GM23338 (cell line): ENCODE results near the gene FREY1. TPM values are rescaled to one million over a fixed set of nuclear protein-coding genes. Genes with fewer than 3 reads are reported as not detected.

Source experiments
- ATAC-seq: fragments of 200-7000 bp; cut with Tn5 transposase; 3 replicates; pipeline ENCODE4 v1.9.1; 2020
- DNase-seq: peaks from one replicate; pipeline ENCODE4 v3.0.0-alpha.2; 2015; ENCODE audit warnings: low spot score
- H2AFZ ChIP-seq: fragments of 200-600 bp; sonication (generic); 2 replicates; pipeline ENCODE4 v1.8.0; 2016; ENCODE audit warnings: antibody characterized with exemption, mild to moderate bottlenecking, moderate library complexity
- H3F3A ChIP-seq: fragments of 200-600 bp; sonication (generic); replicated peaks from 2 replicates; pipeline ENCODE4 v1.8.0; 2017; ENCODE audit warnings: antibody characterized with exemption, mixed run types, low read depth
- H3K27ac ChIP-seq: fragments of 200-600 bp; sonication (generic); 2 replicates; pipeline ENCODE4 v1.6.1; 2016; ENCODE audit warnings: low read depth
- H3K27me3 ChIP-seq: fragments of 200-600 bp; sonication (generic); 2 replicates; pipeline ENCODE4 v1.8.0; 2016; ENCODE audit warnings: mild to moderate bottlenecking, mixed run types, moderate library complexity; ENCODE audit not compliant: insufficient read depth
- H3K36me3 ChIP-seq: fragments of 200-600 bp; sonication (generic); 2 replicates; pipeline ENCODE4 v1.8.0; 2016; ENCODE audit warnings: mild to moderate bottlenecking; ENCODE audit not compliant: insufficient read depth
- H3K4me1 ChIP-seq: fragments of 200-600 bp; sonication (generic); 2 replicates; pipeline ENCODE4 v1.8.0; 2016; ENCODE audit warnings: mild to moderate bottlenecking, moderate library complexity; ENCODE audit not compliant: insufficient read depth
- H3K4me2 ChIP-seq: fragments of 200-600 bp; sonication (generic); 2 replicates; pipeline ENCODE4 v1.7.1; 2017; ENCODE audit warnings: mixed run types
- H3K4me3 ChIP-seq: fragments of 200-600 bp; sonication (generic); 2 replicates; pipeline ENCODE4 v1.6.1; 2016; ENCODE audit warnings: mixed run types
- H3K79me2 ChIP-seq: fragments of 200-600 bp; sonication (generic); replicated peaks from 2 replicates; pipeline ENCODE4 v1.8.0; 2017; ENCODE audit warnings: mild to moderate bottlenecking; ENCODE audit not compliant: insufficient read depth
- H3K9me2 ChIP-seq: fragments of 200-600 bp; sonication (generic); 2 replicates; pipeline ENCODE4 v1.8.0; 2017; ENCODE audit not compliant: insufficient read depth
- H4K20me1 ChIP-seq: fragments of 200-600 bp; sonication (generic); replicated peaks from 2 replicates; pipeline ENCODE4 v1.8.0; 2017; ENCODE audit warnings: mild to moderate bottlenecking; ENCODE audit not compliant: insufficient read depth
- H3K27ac Mint-ChIP-seq: 2 replicates; pipeline ENCODE4 v1.8.0; 2020; ENCODE audit warnings: inconsistent platforms, mild to moderate bottlenecking, moderate library complexity, mixed read lengths
- H3K27me3 Mint-ChIP-seq: 3 replicates; pipeline ENCODE4 v1.8.0; 2022; ENCODE audit warnings: low read depth, mild to moderate bottlenecking, moderate library complexity, mixed read lengths, inconsistent platforms; ENCODE audit not compliant: insufficient read depth, poor library complexity
- H3K36me3 Mint-ChIP-seq: 3 replicates; pipeline ENCODE4 v1.8.0; 2021; ENCODE audit warnings: low read depth, mild to moderate bottlenecking, inconsistent platforms, moderate library complexity, mixed read lengths
- H3K4me1 Mint-ChIP-seq: 3 replicates; pipeline ENCODE4 v1.8.0; 2020; ENCODE audit warnings: mild to moderate bottlenecking, inconsistent platforms, mixed read lengths
- H3K4me3 Mint-ChIP-seq: 3 replicates; pipeline ENCODE4 v1.8.0; 2021; ENCODE audit warnings: moderate library complexity, mild to moderate bottlenecking, inconsistent platforms, mixed read lengths
- H3K9me3 Mint-ChIP-seq: 3 replicates; pipeline ENCODE4 v1.8.0; 2020; ENCODE audit warnings: moderate library complexity, mild to moderate bottlenecking, inconsistent platforms, mixed read lengths
- CREB1 ChIP-seq: fragments of 250-450 bp; sonication (Bioruptor Pico); IDR thresholded peaks from 2 replicates; pipeline ENCODE4 v1.5.0; 2020; ENCODE audit warnings: low read depth, mild to moderate bottlenecking, moderate library complexity
- EZH2 ChIP-seq: fragments of 200-600 bp; sonication (generic); IDR thresholded peaks from one replicate; pipeline ENCODE4 v1.8.0; 2017; ENCODE audit warnings: antibody characterized with exemption, mild to moderate bottlenecking, low read depth; ENCODE audit not compliant: unreplicated experiment
- EZH2phosphoT487 ChIP-seq: fragments of 200-600 bp; sonication (generic); IDR thresholded peaks from one replicate; pipeline ENCODE4 v1.8.1; 2018; ENCODE audit warnings: antibody characterized with exemption; ENCODE audit not compliant: unreplicated experiment
- JUNB ChIP-seq: IDR thresholded peaks from one replicate; pipeline ENCODE4 v1.6.1; 2016; ENCODE audit warnings: antibody characterized with exemption; ENCODE audit not compliant: unreplicated experiment
- NANOG ChIP-seq: IDR thresholded peaks from 2 replicates; pipeline ENCODE4 v1.6.1; 2016; ENCODE audit warnings: antibody characterized with exemption, borderline replicate concordance
- POLR2AphosphoS5 ChIP-seq: IDR thresholded peaks from 2 replicates; pipeline ENCODE4 v1.6.1; 2016; ENCODE audit warnings: antibody characterized with exemption, low read depth
- REST ChIP-seq: IDR thresholded peaks from one replicate; pipeline ENCODE4 v1.6.1; 2018; ENCODE audit warnings: antibody characterized with exemption; ENCODE audit not compliant: unreplicated experiment
- STAT1 ChIP-seq: IDR thresholded peaks from one replicate; pipeline ENCODE4 v1.6.1; 2016; ENCODE audit warnings: antibody characterized with exemption; ENCODE audit not compliant: unreplicated experiment
- ZNF114 ChIP-seq: fragments of 250-450 bp; sonication (Bioruptor Pico); IDR thresholded peaks from 2 replicates; pipeline ENCODE4 v1.5.0; 2020; ENCODE audit warnings: mild to moderate bottlenecking, moderate library complexity
- ZNF331 ChIP-seq: fragments of 250-450 bp; sonication (Bioruptor Pico); IDR thresholded peaks from 2 replicates; pipeline ENCODE4 v1.5.0; 2020; ENCODE audit warnings: low read depth, mild to moderate bottlenecking, moderate library complexity
- polyA plus RNA-seq: library from polyadenylated mRNA; unstranded; fragments of >200 nt; fragmentation: Nextera tagmentation; extraction: Ambion mirVana; gene quantifications from 2 replicates; pipeline ENCODE4 v1.2.1, GENCODE V29; 2016
- total RNA-seq: library from RNA; depleted of rRNA; stranded (reverse); fragments of >200 nt; shearing (Covaris generic); gene quantifications from 2 replicates; pipeline ENCODE4 v1.2.3, GENCODE V29; 2014
- TF ChIP-seq, protein P1 (sequence below): fragments of 250-450 bp; sonication (Bioruptor Pico); IDR thresholded peaks from 2 replicates; pipeline ENCODE4 v1.5.0; 2020; ENCODE audit warnings: mild to moderate bottlenecking, moderate library complexity
- TF ChIP-seq, protein P2 (sequence below): IDR thresholded peaks from 2 replicates; pipeline ENCODE4 v1.6.1; 2016; ENCODE audit warnings: antibody characterized with exemption
- TF ChIP-seq, protein P3 (sequence below), 2 experiments: fragments of 200-600 bp in 1 of 2; sonication (generic) in 1 of 2; conservative IDR thresholded peaks; 2 replicates each; pipeline versions ENCODE4 v1.5.1 to v1.6.1; 2016 to 2017; ENCODE audit warnings: antibody characterized with exemption in 2 of 2, low read depth in 2 of 2, mild to moderate bottlenecking in 2 of 2, moderate library complexity in 1 of 2

Gene FREY1
- total and polyA plus RNA-seq, 2 experiments from 2014 or later: 1.1 TPM; not detected in 1

DNA sequence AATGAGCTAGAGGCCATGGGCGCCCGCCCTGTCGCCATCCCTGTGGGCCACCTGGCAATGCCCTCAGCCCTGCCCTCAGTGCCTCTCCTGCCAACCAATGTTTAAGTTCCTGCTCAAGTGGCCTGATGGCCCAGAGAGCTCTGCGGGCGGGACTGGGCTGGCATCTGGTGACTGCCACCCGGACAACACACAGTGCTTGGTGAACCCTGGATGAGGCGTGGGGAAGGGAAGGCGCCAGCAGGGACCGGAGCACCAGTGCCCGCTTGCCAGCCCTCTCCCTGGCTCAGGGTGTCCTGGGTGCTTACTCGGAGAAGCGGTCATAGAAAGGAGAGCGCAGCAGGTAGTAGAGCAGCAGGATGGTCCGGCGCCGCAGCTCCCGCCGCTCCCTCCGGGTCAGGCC lies 6.4 kb upstream of the FREY1 start:
- DNase-seq: no peak
- H4K20me1 ChIP-seq: peaks cover 8% of the 10 kb centered on the region
- H3K27me3 ChIP-seq: no peaks in the 10 kb centered on the region
- H3K4me1 Mint-ChIP-seq: peaks cover 3% of the 10 kb centered on the region; the same call in 2 of the 3 replicates
- H3K4me1 ChIP-seq: peaks cover 6% of the 10 kb centered on the region
- H2AFZ ChIP-seq: no peak overlapping the region
- H3K4me3 Mint-ChIP-seq: no peak overlapping the region
- TF ChIP-seq, protein P1, sequence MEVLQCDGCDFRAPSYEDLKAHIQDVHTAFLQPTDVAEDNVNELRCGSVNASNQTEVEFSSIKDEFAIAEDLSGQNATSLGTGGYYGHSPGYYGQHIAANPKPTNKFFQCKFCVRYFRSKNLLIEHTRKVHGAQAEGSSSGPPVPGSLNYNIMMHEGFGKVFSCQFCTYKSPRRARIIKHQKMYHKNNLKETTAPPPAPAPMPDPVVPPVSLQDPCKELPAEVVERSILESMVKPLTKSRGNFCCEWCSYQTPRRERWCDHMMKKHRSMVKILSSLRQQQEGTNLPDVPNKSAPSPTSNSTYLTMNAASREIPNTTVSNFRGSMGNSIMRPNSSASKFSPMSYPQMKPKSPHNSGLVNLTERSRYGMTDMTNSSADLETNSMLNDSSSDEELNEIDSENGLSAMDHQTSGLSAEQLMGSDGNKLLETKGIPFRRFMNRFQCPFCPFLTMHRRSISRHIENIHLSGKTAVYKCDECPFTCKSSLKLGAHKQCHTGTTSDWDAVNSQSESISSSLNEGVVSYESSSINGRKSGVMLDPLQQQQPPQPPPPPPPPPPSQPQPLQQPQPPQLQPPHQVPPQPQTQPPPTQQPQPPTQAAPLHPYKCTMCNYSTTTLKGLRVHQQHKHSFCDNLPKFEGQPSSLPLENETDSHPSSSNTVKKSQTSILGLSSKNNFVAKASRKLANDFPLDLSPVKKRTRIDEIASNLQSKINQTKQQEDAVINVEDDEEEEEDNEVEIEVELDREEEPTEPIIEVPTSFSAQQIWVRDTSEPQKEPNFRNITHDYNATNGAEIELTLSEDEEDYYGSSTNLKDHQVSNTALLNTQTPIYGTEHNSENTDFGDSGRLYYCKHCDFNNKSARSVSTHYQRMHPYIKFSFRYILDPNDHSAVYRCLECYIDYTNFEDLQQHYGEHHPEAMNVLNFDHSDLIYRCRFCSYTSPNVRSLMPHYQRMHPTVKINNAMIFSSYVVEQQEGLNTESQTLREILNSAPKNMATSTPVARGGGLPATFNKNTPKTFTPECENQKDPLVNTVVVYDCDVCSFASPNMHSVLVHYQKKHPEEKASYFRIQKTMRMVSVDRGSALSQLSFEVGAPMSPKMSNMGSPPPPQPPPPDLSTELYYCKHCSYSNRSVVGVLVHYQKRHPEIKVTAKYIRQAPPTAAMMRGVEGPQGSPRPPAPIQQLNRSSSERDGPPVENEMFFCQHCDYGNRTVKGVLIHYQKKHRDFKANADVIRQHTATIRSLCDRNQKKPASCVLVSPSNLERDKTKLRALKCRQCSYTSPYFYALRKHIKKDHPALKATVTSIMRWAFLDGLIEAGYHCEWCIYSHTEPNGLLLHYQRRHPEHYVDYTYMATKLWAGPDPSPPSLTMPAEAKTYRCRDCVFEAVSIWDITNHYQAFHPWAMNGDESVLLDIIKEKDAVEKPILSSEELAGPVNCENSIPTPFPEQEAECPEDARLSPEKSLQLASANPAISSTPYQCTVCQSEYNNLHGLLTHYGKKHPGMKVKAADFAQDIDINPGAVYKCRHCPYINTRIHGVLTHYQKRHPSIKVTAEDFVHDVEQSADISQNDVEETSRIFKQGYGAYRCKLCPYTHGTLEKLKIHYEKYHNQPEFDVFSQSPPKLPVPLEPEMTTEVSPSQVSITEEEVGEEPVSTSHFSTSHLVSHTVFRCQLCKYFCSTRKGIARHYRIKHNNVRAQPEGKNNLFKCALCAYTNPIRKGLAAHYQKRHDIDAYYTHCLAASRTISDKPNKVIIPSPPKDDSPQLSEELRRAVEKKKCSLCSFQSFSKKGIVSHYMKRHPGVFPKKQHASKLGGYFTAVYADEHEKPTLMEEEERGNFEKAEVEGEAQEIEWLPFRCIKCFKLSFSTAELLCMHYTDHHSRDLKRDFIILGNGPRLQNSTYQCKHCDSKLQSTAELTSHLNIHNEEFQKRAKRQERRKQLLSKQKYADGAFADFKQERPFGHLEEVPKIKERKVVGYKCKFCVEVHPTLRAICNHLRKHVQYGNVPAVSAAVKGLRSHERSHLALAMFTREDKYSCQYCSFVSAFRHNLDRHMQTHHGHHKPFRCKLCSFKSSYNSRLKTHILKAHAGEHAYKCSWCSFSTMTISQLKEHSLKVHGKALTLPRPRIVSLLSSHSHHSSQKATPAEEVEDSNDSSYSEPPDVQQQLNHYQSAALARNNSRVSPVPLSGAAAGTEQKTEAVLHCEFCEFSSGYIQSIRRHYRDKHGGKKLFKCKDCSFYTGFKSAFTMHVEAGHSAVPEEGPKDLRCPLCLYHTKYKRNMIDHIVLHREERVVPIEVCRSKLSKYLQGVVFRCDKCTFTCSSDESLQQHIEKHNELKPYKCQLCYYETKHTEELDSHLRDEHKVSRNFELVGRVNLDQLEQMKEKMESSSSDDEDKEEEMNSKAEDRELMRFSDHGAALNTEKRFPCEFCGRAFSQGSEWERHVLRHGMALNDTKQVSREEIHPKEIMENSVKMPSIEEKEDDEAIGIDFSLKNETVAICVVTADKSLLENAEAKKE (CRISPR knock-in tag): no peak
- TF ChIP-seq STAT1 (no peak), ZNF331 (CRISPR knock-in tag) (no peak), ZNF114 (CRISPR knock-in tag) (no peak), NANOG (no peak), EZH2phosphoT487 (no peak), POLR2AphosphoS5 (no peak), EZH2 (no peak), JUNB (no peak), CREB1 (CRISPR knock-in tag) (no peak), REST (no peak)
- TF ChIP-seq, protein P2, sequence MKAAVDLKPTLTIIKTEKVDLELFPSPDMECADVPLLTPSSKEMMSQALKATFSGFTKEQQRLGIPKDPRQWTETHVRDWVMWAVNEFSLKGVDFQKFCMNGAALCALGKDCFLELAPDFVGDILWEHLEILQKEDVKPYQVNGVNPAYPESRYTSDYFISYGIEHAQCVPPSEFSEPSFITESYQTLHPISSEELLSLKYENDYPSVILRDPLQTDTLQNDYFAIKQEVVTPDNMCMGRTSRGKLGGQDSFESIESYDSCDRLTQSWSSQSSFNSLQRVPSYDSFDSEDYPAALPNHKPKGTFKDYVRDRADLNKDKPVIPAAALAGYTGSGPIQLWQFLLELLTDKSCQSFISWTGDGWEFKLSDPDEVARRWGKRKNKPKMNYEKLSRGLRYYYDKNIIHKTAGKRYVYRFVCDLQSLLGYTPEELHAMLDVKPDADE: no peak
- TF ChIP-seq, protein P3, sequence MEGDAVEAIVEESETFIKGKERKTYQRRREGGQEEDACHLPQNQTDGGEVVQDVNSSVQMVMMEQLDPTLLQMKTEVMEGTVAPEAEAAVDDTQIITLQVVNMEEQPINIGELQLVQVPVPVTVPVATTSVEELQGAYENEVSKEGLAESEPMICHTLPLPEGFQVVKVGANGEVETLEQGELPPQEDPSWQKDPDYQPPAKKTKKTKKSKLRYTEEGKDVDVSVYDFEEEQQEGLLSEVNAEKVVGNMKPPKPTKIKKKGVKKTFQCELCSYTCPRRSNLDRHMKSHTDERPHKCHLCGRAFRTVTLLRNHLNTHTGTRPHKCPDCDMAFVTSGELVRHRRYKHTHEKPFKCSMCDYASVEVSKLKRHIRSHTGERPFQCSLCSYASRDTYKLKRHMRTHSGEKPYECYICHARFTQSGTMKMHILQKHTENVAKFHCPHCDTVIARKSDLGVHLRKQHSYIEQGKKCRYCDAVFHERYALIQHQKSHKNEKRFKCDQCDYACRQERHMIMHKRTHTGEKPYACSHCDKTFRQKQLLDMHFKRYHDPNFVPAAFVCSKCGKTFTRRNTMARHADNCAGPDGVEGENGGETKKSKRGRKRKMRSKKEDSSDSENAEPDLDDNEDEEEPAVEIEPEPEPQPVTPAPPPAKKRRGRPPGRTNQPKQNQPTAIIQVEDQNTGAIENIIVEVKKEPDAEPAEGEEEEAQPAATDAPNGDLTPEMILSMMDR (conservative IDR thresholded peaks at IDR 0.05; ENCODE audit: low read depth in 2 of 2): no peak
- H3K27ac Mint-ChIP-seq: no peak overlapping the region
- no peak for ATAC-seq
- H3F3A ChIP-seq: peaks cover 12% of the 10 kb centered on the region
- H3K79me2 ChIP-seq: peaks cover 8% of the 10 kb centered on the region
- H3K36me3 ChIP-seq: no peaks in the 10 kb centered on the region
- H3K4me3 ChIP-seq: no peak overlapping the region
- peaks cover 8% of the 10 kb centered on the region; the same call in 2 of the 3 replicates for H3K36me3 Mint-ChIP-seq
- H3K27ac ChIP-seq: no peak overlapping the region
- no peaks in the 10 kb centered on the region for H3K9me2 ChIP-seq
- no peak overlapping the region for H3K4me2 ChIP-seq
- H3K9me3 Mint-ChIP-seq: no peaks in the 10 kb centered on the region
- H3K27me3 Mint-ChIP-seq: peaks cover 19% of the 10 kb centered on the region
